SU-DHL-6 (cell line): Measurements from ENCODE around the gene TCAIM.

Experiments
- H2AFZ ChIP-seq: fragments of 200-600 bp; sonication (generic); 2 replicates; pipeline ENCODE4 v1.6.1; 2014; ENCODE audit warnings: low read depth, mild to moderate bottlenecking, moderate library complexity, mixed read lengths, antibody characterized with exemption, low read length; ENCODE audit not compliant: severe bottlenecking
- H3F3A ChIP-seq: fragments of 200-600 bp; shearing (Covaris generic); 2 replicates; pipeline ENCODE4 v1.6.0; 2016; ENCODE audit warnings: antibody characterized with exemption, mild to moderate bottlenecking; ENCODE audit not compliant: insufficient read depth
- H3K27ac ChIP-seq: fragments of 200-600 bp; sonication (generic); 2 replicates; pipeline ENCODE4 v1.5.1; 2016; ENCODE audit warnings: low read depth, mild to moderate bottlenecking, low read length, moderate library complexity, mixed read lengths
- H3K27me3 ChIP-seq: fragments of 200-600 bp; sonication (generic), shearing (Covaris generic); 2 replicates; pipeline ENCODE4 v1.6.0; 2014; ENCODE audit warnings: mild to moderate bottlenecking, low read length
- H3K36me3 ChIP-seq: fragments of 200-600 bp; sonication (generic); 2 replicates; pipeline ENCODE4 v1.6.1; 2014; ENCODE audit warnings: mild to moderate bottlenecking, low read length, mixed read lengths
- H3K4me2 ChIP-seq: fragments of 300-600, 200-600 bp; shearing (Covaris generic), sonication (generic); 2 replicates; pipeline ENCODE4 v1.6.0; 2014; ENCODE audit warnings: low read length, low read depth, mild to moderate bottlenecking; ENCODE audit not compliant: poor library complexity, severe bottlenecking
- H3K4me3 ChIP-seq: fragments of 200-600 bp; sonication (generic); 2 replicates; pipeline ENCODE4 v1.5.1; 2014; ENCODE audit warnings: antibody characterized with exemption, low read length, mild to moderate bottlenecking, mixed read lengths; ENCODE audit not compliant: insufficient read depth, poor library complexity, severe bottlenecking
- H3K79me2 ChIP-seq: fragments of 200-600 bp; sonication (generic); 2 replicates; pipeline ENCODE4 v1.6.1; 2014; ENCODE audit warnings: mild to moderate bottlenecking, low read length, moderate library complexity; ENCODE audit not compliant: insufficient read depth
- H3K9ac ChIP-seq: fragments of 200-600 bp; sonication (generic); 2 replicates; pipeline ENCODE4 v1.7.0; 2014; ENCODE audit warnings: mild to moderate bottlenecking, low read length
- H3K9me2 ChIP-seq: fragments of 200-600 bp; sonication (generic); replicated peaks from 2 replicates; pipeline ENCODE4 v1.6.1; 2014; ENCODE audit warnings: low read length; ENCODE audit not compliant: insufficient read depth
- H3K9me3 ChIP-seq: fragments of 200-600 bp; sonication (generic); 2 replicates; pipeline ENCODE4 v1.6.1; 2014; ENCODE audit warnings: low read length, mixed read lengths; ENCODE audit not compliant: insufficient read depth
- H4K20me1 ChIP-seq: fragments of 200-600 bp; sonication (generic); 2 replicates; pipeline ENCODE4 v1.6.1; 2014; ENCODE audit warnings: low read depth, mild to moderate bottlenecking, antibody characterized with exemption, low read length, moderate library complexity, mixed read lengths
- CTCF ChIP-seq: fragments of 200-600 bp; sonication (generic); IDR thresholded peaks from one replicate; pipeline ENCODE4 v1.5.1; 2017; ENCODE audit warnings: antibody characterized with exemption, mild to moderate bottlenecking, low read length, moderate library complexity; ENCODE audit not compliant: insufficient read depth, poor library complexity, severe bottlenecking
- EZH2phosphoT487 ChIP-seq: fragments of 200-600 bp; sonication (generic), shearing (Covaris generic); conservative IDR thresholded peaks from 2 replicates; pipeline ENCODE4 v1.6.1; 2018; ENCODE audit warnings: mild to moderate bottlenecking, antibody characterized with exemption, low read length, moderate library complexity, mixed read lengths

Gene TCAIM

GRCh38 chr3:44338010-44338827 lies at the start of gene TCAIM:
TSS of gene TCAIM (plus strand) at chr3:44338766. CDS start at chr3:44354783, 16,017 bp downstream.
- TF ChIP-seq CTCF (no peak), EZH2phosphoT487 (no peak)
- no peaks in the 10 kb centered on the region for H3K9me2 ChIP-seq
- H3K27ac ChIP-seq = peak within 1 kb of the TSS; percentile 84
- no peaks in the 10 kb centered on the region for H3K27me3 ChIP-seq
- H3K79me2 ChIP-seq = peaks cover 27% of the 10 kb centered on the region
- H2AFZ ChIP-seq = peak within 1 kb of the TSS; percentile 94
- H3K9me3 ChIP-seq = no peaks in the 10 kb centered on the region
- peak within 1 kb of the TSS; percentile 98 for H3K4me2 ChIP-seq
- H3F3A ChIP-seq = peaks cover 15% of the 10 kb centered on the region
- peak within 1 kb of the TSS; percentile 71 for H3K9ac ChIP-seq
- H3K36me3 ChIP-seq = no peaks in the 10 kb centered on the region
- no peaks in the 10 kb centered on the region for H4K20me1 ChIP-seq
- peak within 1 kb of the TSS; percentile 77 for H3K4me3 ChIP-seq

GRCh38 chr3:44289882-44290462 lies 48.6 kb upstream of the TCAIM start:
- H3K9me3 ChIP-seq = no peaks in the 10 kb centered on the region
- no peak overlapping the region for H3K4me3 ChIP-seq
- H3K27ac ChIP-seq = no peak overlapping the region
- no peak overlapping the region for H3K4me2 ChIP-seq
- H4K20me1 ChIP-seq = no peaks in the 10 kb centered on the region
- H3F3A ChIP-seq = no peaks in the 10 kb centered on the region
- no peak overlapping the region for H2AFZ ChIP-seq
- no peaks in the 10 kb centered on the region for H3K27me3 ChIP-seq
- no peak overlapping the region for H3K9ac ChIP-seq
- TF ChIP-seq EZH2phosphoT487 (no peak), CTCF (no peak)
- no peaks in the 10 kb centered on the region for H3K36me3 ChIP-seq
- H3K79me2 ChIP-seq = no peaks in the 10 kb centered on the region
- no peaks in the 10 kb centered on the region for H3K9me2 ChIP-seq

- no peaks in the 10 kb centered on the region for H3K27me3 ChIP-seq
- H3K9ac ChIP-seq = no peak overlapping the region
- H3K4me2 ChIP-seq = no peak overlapping the region
- no peaks in the 10 kb centered on the region for H4K20me1 ChIP-seq
- no peaks in the 10 kb centered on the region for H3K9me2 ChIP-seq
- no peak overlapping the region for H3K27ac ChIP-seq
- no peaks in the 10 kb centered on the region for H3K36me3 ChIP-seq
- no peak overlapping the region for H3K4me3 ChIP-seq
- no peaks in the 10 kb centered on the region for H3F3A ChIP-seq
- H3K79me2 ChIP-seq = no peaks in the 10 kb centered on the region
- no peaks in the 10 kb centered on the region for H3K9me3 ChIP-seq
- H2AFZ ChIP-seq = no peak overlapping the region
- TF ChIP-seq EZH2phosphoT487 (no peak), CTCF (no peak)
Observed at GRCh38 chr3:44292276-44292675, 46.3 kb upstream of the TCAIM start.
